Mesenchymal stem cell (in vitro differentiated cells and primary cell): ENCODE measurements around the gene CD109.

Experiments
- DNase-seq: peaks from one replicate; pipeline ENCODE4 v3.0.0-alpha.2; 2013
- H2AFZ ChIP-seq: one replicate; pipeline ENCODE4 v1.6.1; 2013; ENCODE audit warnings: low read depth, mild to moderate bottlenecking, control low read depth, inconsistent platforms, low read length, moderate library complexity
- H2AK5ac ChIP-seq: 2 replicates; pipeline ENCODE4 v1.6.1; 2013; ENCODE audit warnings: low read length, moderate library complexity, mild to moderate bottlenecking, inconsistent platforms; ENCODE audit not compliant: severe bottlenecking
- H2BK120ac ChIP-seq: one replicate; pipeline ENCODE4 v1.6.1; 2013; ENCODE audit warnings: low read depth, mild to moderate bottlenecking, inconsistent platforms, low read length, moderate library complexity
- H2BK12ac ChIP-seq, 2 experiments: one replicate each; pipeline ENCODE4 v1.6.1; 2013; ENCODE audit warnings: inconsistent platforms in 2 of 2, low read length in 2 of 2, mild to moderate bottlenecking in 2 of 2, moderate library complexity in 2 of 2, control low read depth in 1 of 2
- H2BK15ac ChIP-seq: one replicate; pipeline ENCODE4 v1.6.1; 2013; ENCODE audit warnings: mild to moderate bottlenecking, low read depth, inconsistent platforms; ENCODE audit not compliant: poor library complexity, severe bottlenecking
- H2BK5ac ChIP-seq: 2 replicates; pipeline ENCODE4 v1.6.1; 2013; ENCODE audit warnings: low read depth, mild to moderate bottlenecking, low read length, control low read depth, inconsistent platforms; ENCODE audit not compliant: poor library complexity, severe bottlenecking
- H3K14ac ChIP-seq, 2 experiments: one replicate each; pipeline ENCODE4 v1.6.1; 2013; ENCODE audit warnings: inconsistent platforms in 2 of 2, low read length in 2 of 2, control low read depth in 1 of 2, mild to moderate bottlenecking in 1 of 2, moderate library complexity in 1 of 2
- H3K18ac ChIP-seq, 2 experiments: one replicate each; pipeline ENCODE4 v1.6.1; 2013; ENCODE audit warnings: inconsistent platforms in 2 of 2, low read length in 2 of 2, control low read depth in 1 of 2, low read depth in 1 of 2, mild to moderate bottlenecking in 1 of 2
- H3K23ac ChIP-seq, 2 experiments: one replicate each; pipeline ENCODE4 v1.6.1; 2013; ENCODE audit warnings: inconsistent platforms in 2 of 2, low read length in 2 of 2, mild to moderate bottlenecking in 2 of 2, moderate library complexity in 2 of 2, control low read depth in 1 of 2
- H3K27ac ChIP-seq: 2 replicates; pipeline ENCODE4 v1.5.1; 2013; ENCODE audit warnings: mild to moderate bottlenecking, moderate library complexity, low read length, control low read depth, inconsistent platforms; ENCODE audit not compliant: poor library complexity, severe bottlenecking
- H3K27me3 ChIP-seq, 2 experiments: 2 replicates each; pipeline versions ENCODE4 v1.6.1 to v1.7.0; 2013; ENCODE audit warnings: low read length in 2 of 2, mild to moderate bottlenecking in 2 of 2, moderate library complexity in 2 of 2, control low read depth in 1 of 2, inconsistent platforms in 1 of 2; ENCODE audit not compliant: control insufficient read depth in 1 of 2, insufficient read depth in 1 of 2
- H3K36me3 ChIP-seq, 2 experiments: 2 replicates each; pipeline versions ENCODE4 v1.6.1 to v1.7.0; 2013; ENCODE audit warnings: low read length in 2 of 2, control low read depth in 1 of 2, inconsistent platforms in 1 of 2, low read depth in 1 of 2, mild to moderate bottlenecking in 1 of 2; ENCODE audit not compliant: insufficient read depth in 2 of 2, control insufficient read depth in 1 of 2
- H3K4ac ChIP-seq, 2 experiments: one replicate each; pipeline ENCODE4 v1.6.1; 2013; ENCODE audit warnings: inconsistent platforms in 2 of 2, low read length in 2 of 2, mild to moderate bottlenecking in 2 of 2, moderate library complexity in 2 of 2, control low read depth in 1 of 2, low read depth in 1 of 2
- H3K4me1 ChIP-seq: 2 replicates; pipeline ENCODE4 v1.6.1; 2013; ENCODE audit warnings: low read depth, low read length, control low read depth; ENCODE audit not compliant: control insufficient read depth, insufficient read depth
- H3K4me2 ChIP-seq: 2 replicates; pipeline ENCODE4 v1.6.1; 2013; ENCODE audit warnings: low read length, mild to moderate bottlenecking, inconsistent platforms; ENCODE audit not compliant: poor library complexity, severe bottlenecking
- H3K4me3 ChIP-seq, 2 experiments: 2 replicates each; pipeline versions ENCODE4 v1.5.1 to v1.7.0; 2013; ENCODE audit warnings: low read length in 2 of 2, mild to moderate bottlenecking in 2 of 2, control low read depth in 1 of 2, low read depth in 1 of 2; ENCODE audit not compliant: insufficient read depth in 1 of 2
- H3K79me1 ChIP-seq: replicated peaks from 2 replicates; pipeline ENCODE4 v1.6.1; 2013; ENCODE audit warnings: mild to moderate bottlenecking, control low read depth, low read length, inconsistent platforms; ENCODE audit not compliant: poor library complexity, severe bottlenecking
- H3K9ac ChIP-seq: 2 replicates; pipeline ENCODE4 v1.7.0; 2013; ENCODE audit warnings: mild to moderate bottlenecking, low read length, moderate library complexity
- H3K9me3 ChIP-seq: 2 replicates; pipeline ENCODE4 v1.7.0; 2013; ENCODE audit warnings: mild to moderate bottlenecking, low read length; ENCODE audit not compliant: control insufficient read depth
- H4K8ac ChIP-seq: one replicate; pipeline ENCODE4 v1.6.1; 2013; ENCODE audit warnings: inconsistent platforms, mild to moderate bottlenecking, low read length, moderate library complexity
- H4K91ac ChIP-seq: one replicate; pipeline ENCODE4 v1.6.1; 2013; ENCODE audit warnings: mild to moderate bottlenecking, low read length, inconsistent platforms
- WGBS: methylation state at CpG from one replicate; pipeline ENCODE4 v1.1.7; 2013; ENCODE audit warnings: mixed read lengths; 5-methylcytosine and 5-hydroxymethylcytosine counted together

Gene CD109

DNA sequence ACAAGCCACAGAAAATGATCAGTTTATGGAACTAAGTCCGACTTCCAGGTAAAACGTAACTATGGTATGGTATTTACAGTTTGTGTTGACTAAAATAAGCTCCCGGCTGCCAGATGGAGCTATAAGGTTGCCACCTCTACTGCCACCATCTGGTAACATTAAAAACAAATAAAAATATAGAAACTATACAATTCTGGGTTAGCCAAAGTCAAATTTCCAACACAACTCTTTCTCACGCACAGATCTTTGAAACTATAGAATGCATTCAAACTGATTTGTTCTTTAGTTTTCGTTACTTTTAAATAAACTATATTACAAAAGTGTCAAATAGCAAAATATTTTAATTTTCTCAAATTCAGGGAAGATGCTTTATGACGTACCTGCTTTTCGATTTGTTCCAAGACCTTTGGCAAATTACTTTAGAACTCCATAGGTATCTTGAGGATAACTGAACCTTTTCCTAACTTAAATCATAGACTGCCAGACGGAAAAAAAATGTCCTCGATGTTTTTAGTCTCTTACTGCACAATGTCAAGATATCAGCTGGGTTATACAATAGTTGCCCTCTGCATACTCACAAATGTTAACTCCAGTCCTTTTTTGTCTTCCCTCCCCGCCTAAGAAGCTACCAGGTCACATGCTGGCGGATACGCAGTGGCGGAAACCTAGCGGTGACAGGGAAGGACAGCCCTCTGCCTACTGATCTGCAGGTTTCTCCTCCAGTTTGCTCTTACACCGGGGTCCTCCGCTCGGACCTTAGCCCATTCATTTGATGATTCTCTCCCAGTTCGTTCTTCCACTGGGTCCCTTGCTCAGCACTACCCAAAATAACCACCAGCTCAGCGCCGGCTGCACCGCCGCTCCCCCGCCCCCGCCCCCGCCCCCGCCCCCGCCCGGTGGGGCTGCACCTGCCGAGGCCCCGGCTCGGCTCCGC is 43.1 kb upstream of the CD109 start:
- H3K9ac ChIP-seq = peak overlapping the region; percentile 98
- no peaks in the 10 kb centered on the region for H3K4me1 ChIP-seq
- 5% methylated on average over 12 of the region's 32 CpGs for WGBS
- H3K4me2 ChIP-seq = peak overlapping the region; percentile 65
- peak overlapping the region; percentile 71 for H2BK120ac ChIP-seq
- no peaks in the 10 kb centered on the region for H3K9me3 ChIP-seq
- H3K27ac ChIP-seq = no peak overlapping the region
- H2BK5ac ChIP-seq = no peak overlapping the region
- H2AFZ ChIP-seq = no peak overlapping the region
- H4K8ac ChIP-seq = no peak overlapping the region
- no peak overlapping the region for H4K91ac ChIP-seq
- H3K36me3 ChIP-seq = peaks cover 2 to 22% of the 10 kb centered on the region in 2 experiments
- peak overlapping the region; percentile 89 to 99 for H3K4me3 ChIP-seq
- no peak overlapping the region for H2AK5ac ChIP-seq
- peaks cover 6% of the 10 kb centered on the region for H3K79me1 ChIP-seq
- H2BK12ac ChIP-seq = no peak overlapping the region
- H3K14ac ChIP-seq = peak overlapping the region in 1 of 2 experiments; percentile 47
- DNase-seq = peak; percentile 76
- no peaks in the 10 kb centered on the region for H3K27me3 ChIP-seq
- no peak overlapping the region for H2BK15ac ChIP-seq
- no peak overlapping the region for H3K23ac ChIP-seq
- peak overlapping the region in 1 of 2 experiments; percentile 99 for H3K18ac ChIP-seq
- H3K4ac ChIP-seq = no peak overlapping the region

DNA sequence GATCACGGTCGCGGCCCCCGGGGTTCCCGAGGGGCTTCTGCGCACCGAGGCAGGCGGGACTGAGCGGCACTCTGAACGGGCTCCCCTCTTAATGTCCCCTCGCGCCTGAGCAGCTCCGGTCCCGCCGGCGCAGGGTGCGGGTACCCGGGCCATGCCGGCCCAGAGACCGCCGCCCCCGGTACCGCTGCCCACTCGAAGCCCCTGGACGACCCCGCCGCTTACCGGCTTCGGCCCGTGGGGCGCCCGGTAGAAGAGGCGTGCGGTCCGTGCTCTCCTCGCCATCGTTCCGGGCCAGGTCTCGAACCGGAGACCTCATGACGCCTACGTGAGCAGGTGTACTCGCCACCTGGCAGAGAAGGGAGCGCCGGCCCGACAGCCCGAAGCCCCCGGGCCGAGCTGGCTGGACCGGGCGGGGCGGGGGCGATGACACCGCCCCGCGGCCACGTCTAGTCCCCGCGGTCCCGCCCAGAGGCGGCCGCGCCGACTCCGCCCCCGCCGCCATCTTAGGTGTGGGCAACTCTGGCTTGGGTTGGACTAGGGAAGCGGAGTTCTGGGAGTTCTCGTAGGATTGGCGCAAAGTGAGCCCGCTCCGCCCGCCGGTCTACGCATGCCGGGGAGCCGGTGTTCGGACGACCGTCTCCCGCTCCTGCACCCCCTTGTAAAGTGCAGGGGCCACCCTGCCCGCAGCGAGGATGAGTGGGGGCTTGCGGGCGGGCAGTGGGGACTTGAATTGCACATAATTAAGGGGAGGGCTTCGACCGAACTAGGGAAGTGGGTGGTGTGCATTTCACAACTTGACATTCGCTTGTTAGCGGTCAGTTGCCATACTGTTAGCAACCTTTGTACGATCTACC is 42.2 kb upstream of the CD109 start, which contains the start of gene SLC17A5:
SLC17A5 (minus strand) TSS at position 422 of the 854 bp plus-strand sequence; CDS start at position 316, 106 bp downstream.
- peaks cover 6% of the 10 kb centered on the region for H3K79me1 ChIP-seq
- peak within 1 kb of the TSS in 1 of 2 experiments; percentile 77 for H2BK12ac ChIP-seq
- H2BK15ac ChIP-seq = peak within 1 kb of the TSS; percentile 89
- peak within 1 kb of the TSS; percentile 94 to 99 for H3K18ac ChIP-seq
- peak within 1 kb of the TSS; percentile 98 for H3K9ac ChIP-seq
- H3K4me3 ChIP-seq = peak within 1 kb of the TSS; percentile 89 to 99
- H3K23ac ChIP-seq = peak within 1 kb of the TSS in 1 of 2 experiments; percentile 89
- peak within 1 kb of the TSS; percentile 71 for H2BK120ac ChIP-seq
- DNase-seq = peak; percentile 96
- H3K9me3 ChIP-seq = no peaks in the 10 kb centered on the region
- H3K14ac ChIP-seq = peak within 1 kb of the TSS; percentile 47 to 100
- H2AK5ac ChIP-seq = no peak within 1 kb of the TSS
- H2AFZ ChIP-seq = peak within 1 kb of the TSS; percentile 96
- peak within 1 kb of the TSS; percentile 57 to 91 for H3K4ac ChIP-seq
- no peaks in the 10 kb centered on the region for H3K27me3 ChIP-seq
- peak within 1 kb of the TSS; percentile 74 for H3K4me2 ChIP-seq
- H2BK5ac ChIP-seq = peak within 1 kb of the TSS; percentile 87
- no peaks in the 10 kb centered on the region for H3K4me1 ChIP-seq
- H3K27ac ChIP-seq = peak within 1 kb of the TSS; percentile 97
- H4K91ac ChIP-seq = peak within 1 kb of the TSS; percentile 85
- H3K36me3 ChIP-seq = peaks cover 2 to 15% of the 10 kb centered on the region in 2 experiments
- H4K8ac ChIP-seq = peak within 1 kb of the TSS; percentile 97
- under 1% methylated on average over 63 of the region's 90 CpGs for WGBS

DNA sequence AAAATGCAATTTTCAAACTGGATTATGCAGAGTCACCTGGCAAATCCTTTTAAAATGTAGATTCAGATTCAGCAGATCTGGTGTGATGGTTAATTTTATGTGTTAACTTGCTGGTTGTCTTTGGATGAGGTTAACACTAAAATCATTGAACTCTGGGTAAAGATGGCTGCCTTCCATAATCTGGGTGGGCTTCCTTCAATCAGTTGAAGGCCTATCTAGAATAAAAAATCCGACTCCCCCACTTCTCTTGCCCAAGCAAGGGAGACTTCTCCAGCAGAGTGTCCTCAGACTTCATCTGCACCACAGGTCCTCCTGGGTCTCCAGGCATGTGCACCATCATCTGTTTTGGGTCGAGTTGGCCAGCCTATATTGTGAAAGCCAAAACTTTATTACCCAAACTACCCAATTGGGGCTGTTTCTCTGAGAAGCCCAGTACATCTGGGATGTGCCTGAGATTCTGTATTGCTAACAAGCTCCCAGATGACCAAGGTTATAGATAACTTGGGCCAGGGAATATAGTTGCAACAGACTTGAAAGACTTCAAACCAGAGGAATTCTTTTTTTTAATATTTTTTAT is 40.6 kb upstream of the CD109 start:
- Histone ChIP-seq H3K9me3 (no peaks in the 10 kb centered on the region), H2BK120ac (no peak overlapping the region), H2BK5ac (no peak overlapping the region), H3K27me3 (no peaks in the 10 kb centered on the region), H3K14ac (no peak overlapping the region), H2AK5ac (no peak overlapping the region), H3K4me1 (no peaks in the 10 kb centered on the region), H3K23ac (no peak overlapping the region), H3K36me3 (peaks cover 0 to 7% of the 10 kb centered on the region in 2 experiments), H3K18ac (no peak overlapping the region), H2BK15ac (no peak overlapping the region), H3K4me3 (peak overlapping the region in 1 of 2 experiments; percentile 89), H3K9ac (peak overlapping the region; percentile 98), H4K91ac (no peak overlapping the region), H2AFZ (no peak overlapping the region), H2BK12ac (no peak overlapping the region), H3K4me2 (no peak overlapping the region), H3K79me1 (peaks cover 4% of the 10 kb centered on the region), H3K4ac (no peak overlapping the region), H4K8ac (no peak overlapping the region), H3K27ac (no peak overlapping the region)
- WGBS = 100% methylated on average over 2 of the region's 2 CpGs
- no peak for DNase-seq
